Keratinocyte (primary cell): ENCODE data around the gene ASB6.

ENCODE experiments used
- EZH2 ChIP-seq: IDR thresholded peaks from one replicate; pipeline ENCODE4 v1.6.1; 2012; ENCODE audit warnings: inconsistent platforms, mild to moderate bottlenecking, low read length, moderate library complexity
- TF ChIP-seq, protein P1 (sequence below), 3 experiments: IDR thresholded peaks in 1 of 3; conservative IDR thresholded peaks in 1 of 3; optimal IDR thresholded peaks in 1 of 3; 2 replicates in 2 of 3; 3 replicates in 1 of 3; pipeline versions ENCODE3 to v1.5.1; 2011; ENCODE audit warnings: low read length in 3 of 3, mild to moderate bottlenecking in 3 of 3, moderate library complexity in 2 of 3, control low read depth in 1 of 3, inconsistent platforms in 1 of 3; ENCODE audit not compliant: insufficient read depth in 2 of 3; ENCODE audit errors: extremely low read depth in 1 of 3

DNA sequence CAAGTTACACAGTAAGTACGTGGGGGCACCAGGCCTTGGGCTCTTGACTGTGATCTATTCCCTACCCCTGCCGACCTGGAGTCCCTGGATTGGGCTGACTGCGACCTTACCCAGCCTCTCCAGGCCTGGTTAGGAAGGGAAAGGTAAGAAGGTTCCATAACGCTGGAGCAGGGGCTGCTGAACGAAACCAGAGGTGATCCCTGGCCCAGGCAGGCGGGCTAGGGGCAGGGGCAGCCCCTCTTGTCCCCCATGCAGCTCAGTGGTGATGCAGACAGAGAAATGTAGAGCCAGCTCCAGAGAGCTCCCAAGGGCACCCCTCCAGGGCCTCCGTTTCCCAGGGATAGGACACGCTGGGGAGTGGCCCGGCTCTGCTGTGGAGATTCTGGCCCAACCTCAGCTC lies 37.6 kb upstream of the ASB6 start:
- TF ChIP-seq, protein P1, sequence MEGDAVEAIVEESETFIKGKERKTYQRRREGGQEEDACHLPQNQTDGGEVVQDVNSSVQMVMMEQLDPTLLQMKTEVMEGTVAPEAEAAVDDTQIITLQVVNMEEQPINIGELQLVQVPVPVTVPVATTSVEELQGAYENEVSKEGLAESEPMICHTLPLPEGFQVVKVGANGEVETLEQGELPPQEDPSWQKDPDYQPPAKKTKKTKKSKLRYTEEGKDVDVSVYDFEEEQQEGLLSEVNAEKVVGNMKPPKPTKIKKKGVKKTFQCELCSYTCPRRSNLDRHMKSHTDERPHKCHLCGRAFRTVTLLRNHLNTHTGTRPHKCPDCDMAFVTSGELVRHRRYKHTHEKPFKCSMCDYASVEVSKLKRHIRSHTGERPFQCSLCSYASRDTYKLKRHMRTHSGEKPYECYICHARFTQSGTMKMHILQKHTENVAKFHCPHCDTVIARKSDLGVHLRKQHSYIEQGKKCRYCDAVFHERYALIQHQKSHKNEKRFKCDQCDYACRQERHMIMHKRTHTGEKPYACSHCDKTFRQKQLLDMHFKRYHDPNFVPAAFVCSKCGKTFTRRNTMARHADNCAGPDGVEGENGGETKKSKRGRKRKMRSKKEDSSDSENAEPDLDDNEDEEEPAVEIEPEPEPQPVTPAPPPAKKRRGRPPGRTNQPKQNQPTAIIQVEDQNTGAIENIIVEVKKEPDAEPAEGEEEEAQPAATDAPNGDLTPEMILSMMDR (optimal IDR thresholded peaks at IDR 0.05 in 1 of 3, IDR thresholded peaks at IDR 0.05 in 1 of 3, conservative IDR thresholded peaks at IDR 0.05 in 1 of 3; ENCODE audit: extremely low read depth in 1 of 3, insufficient read depth in 2 of 3, low read length in 3 of 3), result no peak
- TF ChIP-seq EZH2, result no peak
